Neural progenitor cell (in vitro differentiated cells): ENCODE results near the gene WNT6. TPM values are rescaled to one million over a fixed set of nuclear protein-coding genes. Genes with fewer than 3 reads are reported as not detected.

Source experiments
- DNase-seq: peaks from one replicate; pipeline ENCODE4 v3.0.0-alpha.2; 2016; ENCODE audit warnings: low spot score
- H2AFZ ChIP-seq: fragments of 200-600 bp; sonication (generic); replicated peaks from 2 replicates; pipeline ENCODE4 v1.6.1; 2016; ENCODE audit warnings: antibody characterized with exemption
- H3F3A ChIP-seq: fragments of 200-600 bp; sonication (generic); 2 replicates; pipeline ENCODE4 v1.6.1; 2016; ENCODE audit warnings: antibody characterized with exemption, low read depth
- H3K27ac ChIP-seq: fragments of 200-600 bp; sonication (generic); 2 replicates; pipeline ENCODE4 v1.5.1; 2016; ENCODE audit warnings: mild to moderate bottlenecking
- H3K27me3 ChIP-seq: fragments of 200-600 bp; sonication (generic); 2 replicates; pipeline ENCODE4 v1.6.1; 2016; ENCODE audit warnings: mild to moderate bottlenecking, moderate library complexity
- H3K36me3 ChIP-seq: fragments of 200-600 bp; sonication (generic); 2 replicates; pipeline ENCODE4 v1.5.1; 2016
- H3K4me1 ChIP-seq: fragments of 200-600 bp; sonication (generic); 2 replicates; pipeline ENCODE4 v1.6.1; 2016; ENCODE audit warnings: mixed run types
- H3K4me2 ChIP-seq: fragments of 200-600 bp; sonication (generic); 2 replicates; pipeline ENCODE4 v1.6.1; 2016
- H3K4me3 ChIP-seq: fragments of 200-600 bp; sonication (generic); 2 replicates; pipeline ENCODE4 v1.5.1; 2016
- H3K79me2 ChIP-seq: fragments of 200-600 bp; sonication (generic); 2 replicates; pipeline ENCODE4 v1.6.1; 2016; ENCODE audit warnings: low read depth
- H3K9ac ChIP-seq: fragments of 200-600 bp; sonication (generic); 2 replicates; pipeline ENCODE4 v1.6.1; 2016
- H3K9me3 ChIP-seq: fragments of 200-600 bp; sonication (generic); 2 replicates; pipeline ENCODE4 v1.5.1; 2016; ENCODE audit warnings: low read depth
- H4K20me1 ChIP-seq: fragments of 200-600 bp; sonication (generic); 2 replicates; pipeline ENCODE4 v1.6.1; 2016; ENCODE audit warnings: low read depth
- H3K27ac Mint-ChIP-seq: 3 replicates; pipeline ENCODE4 v1.8.0; 2021; ENCODE audit warnings: mixed read lengths
- H3K27me3 Mint-ChIP-seq: 2 replicates; pipeline ENCODE4 v1.8.0; 2022; ENCODE audit warnings: low read depth, mild to moderate bottlenecking, inconsistent platforms, moderate library complexity, mixed read lengths; ENCODE audit not compliant: insufficient read depth
- H3K36me3 Mint-ChIP-seq: 3 replicates; pipeline ENCODE4 v1.8.0; 2021; ENCODE audit warnings: mixed read lengths
- H3K4me1 Mint-ChIP-seq: 3 replicates; pipeline ENCODE4 v1.8.0; 2021; ENCODE audit warnings: mixed read lengths
- H3K4me3 Mint-ChIP-seq: 3 replicates; pipeline ENCODE4 v1.8.0; 2021; ENCODE audit warnings: mild to moderate bottlenecking, moderate library complexity, mixed read lengths
- H3K9me3 Mint-ChIP-seq: 3 replicates; pipeline ENCODE4 v1.8.0; 2020; ENCODE audit warnings: mixed read lengths
- EZH2 ChIP-seq: fragments of 200-600 bp; sonication (generic); IDR thresholded peaks from 2 replicates; pipeline ENCODE4 v1.6.1; 2017; ENCODE audit warnings: antibody characterized with exemption, mild to moderate bottlenecking, moderate library complexity
- EZH2phosphoT487 ChIP-seq: fragments of 200-600 bp; sonication (generic); IDR thresholded peaks from 2 replicates; pipeline ENCODE4 v1.6.1; 2017; ENCODE audit warnings: antibody characterized with exemption
- total RNA-seq: library from RNA; depleted of rRNA; stranded (reverse); fragments of >200 nt; gene quantifications from 2 replicates; pipeline ENCODE4 v1.2.3, GENCODE V29; 2015; ENCODE audit warnings: low replicate concordance
- TF ChIP-seq, protein P1 (sequence below): fragments of 200-600 bp; sonication (generic); IDR thresholded peaks from 2 replicates; pipeline ENCODE4 v1.5.1; 2017; ENCODE audit warnings: antibody characterized with exemption, mild to moderate bottlenecking

Gene WNT6
- total RNA-seq, 1 donor from 2014 or later: not detected

DNA sequence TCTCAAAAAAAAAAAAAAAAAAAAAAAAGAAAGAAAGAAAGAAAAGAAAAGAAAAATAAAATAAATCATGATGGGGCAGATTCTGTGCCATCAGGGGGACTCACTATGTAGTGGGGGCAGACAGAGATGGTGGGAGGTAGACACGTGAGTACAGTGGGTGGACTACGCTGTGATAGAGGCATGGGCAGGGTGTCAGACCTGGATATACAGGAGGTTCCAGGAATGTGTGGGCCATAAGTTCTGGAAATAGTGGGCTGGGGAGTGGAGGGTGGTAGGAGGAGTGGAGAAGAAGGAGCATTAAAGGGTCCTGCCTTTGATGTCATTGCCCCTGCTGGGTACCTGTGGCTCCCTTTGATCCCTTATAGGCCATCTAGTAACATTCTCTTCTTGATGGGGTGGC lies 8.8 kb upstream of the WNT6 start:
- Mint-ChIP-seq H3K27ac (no peak overlapping the region), H3K4me3 (no peak overlapping the region), H3K4me1 (no peaks in the 10 kb centered on the region), H3K36me3 (peaks cover 3% of the 10 kb centered on the region), H3K9me3 (peaks cover 8% of the 10 kb centered on the region), H3K27me3 (peaks cover 39% of the 10 kb centered on the region)
- H3K36me3 ChIP-seq: no peaks in the 10 kb centered on the region
- H3K79me2 ChIP-seq: no peaks in the 10 kb centered on the region
- H3F3A ChIP-seq: peaks cover 14% of the 10 kb centered on the region
- H4K20me1 ChIP-seq: no peaks in the 10 kb centered on the region
- no peak overlapping the region for H3K4me3 ChIP-seq
- no peak overlapping the region for H3K9ac ChIP-seq
- H2AFZ ChIP-seq: no peak overlapping the region
- no peak for DNase-seq
- no peak overlapping the region for H3K27ac ChIP-seq
- H3K4me2 ChIP-seq: no peak overlapping the region
- H3K4me1 ChIP-seq: peaks cover 8% of the 10 kb centered on the region
- H3K9me3 ChIP-seq: no peaks in the 10 kb centered on the region
- peaks cover 54% of the 10 kb centered on the region for H3K27me3 ChIP-seq
- TF ChIP-seq EZH2: no peak
- TF ChIP-seq, protein P1, sequence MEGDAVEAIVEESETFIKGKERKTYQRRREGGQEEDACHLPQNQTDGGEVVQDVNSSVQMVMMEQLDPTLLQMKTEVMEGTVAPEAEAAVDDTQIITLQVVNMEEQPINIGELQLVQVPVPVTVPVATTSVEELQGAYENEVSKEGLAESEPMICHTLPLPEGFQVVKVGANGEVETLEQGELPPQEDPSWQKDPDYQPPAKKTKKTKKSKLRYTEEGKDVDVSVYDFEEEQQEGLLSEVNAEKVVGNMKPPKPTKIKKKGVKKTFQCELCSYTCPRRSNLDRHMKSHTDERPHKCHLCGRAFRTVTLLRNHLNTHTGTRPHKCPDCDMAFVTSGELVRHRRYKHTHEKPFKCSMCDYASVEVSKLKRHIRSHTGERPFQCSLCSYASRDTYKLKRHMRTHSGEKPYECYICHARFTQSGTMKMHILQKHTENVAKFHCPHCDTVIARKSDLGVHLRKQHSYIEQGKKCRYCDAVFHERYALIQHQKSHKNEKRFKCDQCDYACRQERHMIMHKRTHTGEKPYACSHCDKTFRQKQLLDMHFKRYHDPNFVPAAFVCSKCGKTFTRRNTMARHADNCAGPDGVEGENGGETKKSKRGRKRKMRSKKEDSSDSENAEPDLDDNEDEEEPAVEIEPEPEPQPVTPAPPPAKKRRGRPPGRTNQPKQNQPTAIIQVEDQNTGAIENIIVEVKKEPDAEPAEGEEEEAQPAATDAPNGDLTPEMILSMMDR: no peak

DNA sequence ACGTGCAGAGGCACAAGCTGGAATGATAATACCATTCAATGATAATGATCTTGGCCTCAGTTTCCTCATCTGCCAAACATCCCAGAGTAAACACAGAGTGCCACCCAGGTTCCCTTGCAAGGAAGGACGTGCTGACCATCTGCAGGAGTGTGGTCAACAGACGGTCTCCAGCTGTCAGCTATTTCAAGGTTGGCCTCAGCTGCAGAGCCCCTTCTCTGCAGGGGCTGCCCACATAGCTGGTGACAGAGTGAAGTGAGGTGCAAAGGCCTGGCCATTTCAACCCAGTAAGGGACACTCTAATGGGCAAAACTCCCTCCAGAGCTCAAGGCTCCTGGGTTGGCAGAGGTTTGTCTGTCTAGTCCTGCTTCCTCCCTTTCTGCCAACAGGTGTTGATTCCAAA lies 8.3 kb upstream of the WNT6 start:
- H3K27me3 Mint-ChIP-seq: peaks cover 44% of the 10 kb centered on the region
- TF ChIP-seq EZH2: no peak
- TF ChIP-seq, protein P1: no peak
- no peak for TF ChIP-seq EZH2phosphoT487
- no peaks in the 10 kb centered on the region for H3K9me3 ChIP-seq

DNA sequence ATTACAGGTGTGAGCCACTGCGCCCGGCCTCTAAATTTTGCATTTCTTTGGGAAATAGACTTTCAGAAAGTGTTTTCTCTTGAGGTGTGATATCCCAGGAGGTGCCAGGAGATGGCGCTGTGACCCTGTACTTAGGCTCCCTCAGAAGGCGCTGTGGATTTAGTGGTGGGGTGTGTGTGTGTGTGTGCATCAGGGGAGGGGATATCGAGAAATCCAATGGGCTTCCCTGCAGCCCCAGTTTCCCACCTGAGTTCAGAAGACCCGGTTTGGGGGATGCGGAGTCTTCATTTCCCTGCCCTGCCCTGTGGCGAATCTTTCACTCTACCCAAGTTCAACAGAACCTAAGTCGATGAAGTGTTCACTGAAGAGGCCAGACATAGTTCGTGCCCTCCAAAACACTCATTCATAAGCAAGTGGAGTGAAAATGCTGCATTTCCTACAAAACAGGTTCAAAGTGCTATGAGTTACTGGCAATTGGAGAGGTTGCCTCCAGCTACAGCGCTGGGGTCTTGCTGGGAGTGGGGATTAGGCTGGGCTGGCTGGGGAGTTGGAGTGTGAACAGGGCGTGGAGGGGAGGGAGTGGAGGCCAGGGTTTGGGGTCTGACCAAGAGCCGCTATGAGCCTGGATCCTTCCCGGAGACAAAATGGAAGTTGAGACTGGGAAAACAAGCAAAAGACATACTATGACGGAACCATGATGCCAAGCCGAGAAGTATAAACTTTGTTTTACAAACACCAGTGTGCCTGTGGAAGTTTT lies 6.5 kb upstream of the WNT6 start:
- Histone ChIP-seq H3K36me3 (no peaks in the 10 kb centered on the region), H3K9me3 (no peaks in the 10 kb centered on the region), H3K9ac (no peak overlapping the region), H3K27ac (no peak overlapping the region), H2AFZ (peak overlapping the region; percentile 18), H3F3A (peaks cover 14% of the 10 kb centered on the region), H3K4me1 (peaks cover 8% of the 10 kb centered on the region), H3K27me3 (peaks cover 76% of the 10 kb centered on the region), H3K4me2 (peak overlapping the region; percentile 28), H3K4me3 (no peak overlapping the region), H3K79me2 (no peaks in the 10 kb centered on the region), H4K20me1 (peaks cover 4% of the 10 kb centered on the region)
- H3K36me3 Mint-ChIP-seq: no peaks in the 10 kb centered on the region
- no peaks in the 10 kb centered on the region for H3K9me3 Mint-ChIP-seq
- TF ChIP-seq, protein P1: peak; percentile 94
- no peak for TF ChIP-seq EZH2
- peak; percentile 33 for TF ChIP-seq EZH2phosphoT487
- no peak overlapping the region for H3K4me3 Mint-ChIP-seq
- no peak overlapping the region for H3K27ac Mint-ChIP-seq
- H3K27me3 Mint-ChIP-seq: peaks cover 54% of the 10 kb centered on the region
- DNase-seq: peak; percentile 85
- H3K4me1 Mint-ChIP-seq: no peaks in the 10 kb centered on the region

More for the DNA sequence above, 8.3 kb upstream of the WNT6 start:
- Histone ChIP-seq H2AFZ (no peak overlapping the region), H3K79me2 (no peaks in the 10 kb centered on the region), H3F3A (peaks cover 14% of the 10 kb centered on the region), H3K4me1 (peaks cover 8% of the 10 kb centered on the region), H3K36me3 (no peaks in the 10 kb centered on the region), H3K27me3 (peaks cover 58% of the 10 kb centered on the region), H3K4me2 (no peak overlapping the region), H3K9ac (no peak overlapping the region), H4K20me1 (no peaks in the 10 kb centered on the region), H3K27ac (no peak overlapping the region), H3K4me3 (no peak overlapping the region)
- no peak for DNase-seq
- Mint-ChIP-seq H3K4me1 (no peaks in the 10 kb centered on the region), H3K4me3 (no peak overlapping the region), H3K9me3 (peaks cover 8% of the 10 kb centered on the region), H3K36me3 (peaks cover 3% of the 10 kb centered on the region), H3K27ac (no peak overlapping the region)
